Transverse colon (tissue), 4 donors: Measurements from ENCODE around the gene FILIP1L. TPM values are rescaled to one million over a fixed set of nuclear protein-coding genes. Genes with fewer than 3 reads are reported as not detected.

ENCODE experiments used
- DNase-seq: peaks from one replicate; pipeline ENCODE4 v3.0.0-alpha.2; 2019
- H3K27ac ChIP-seq, 4 donors: fragments of 200-600 bp; sonication (generic); 2 replicates each; pipeline ENCODE4 v1.5.1; 2016 to 2018; ENCODE audit warnings: inconsistent platforms in 4 of 4
- H3K27me3 ChIP-seq: fragments of 200-600 bp; sonication (generic); 2 replicates; pipeline ENCODE4 v1.5.1; 2017; ENCODE audit warnings: inconsistent platforms
- H3K36me3 ChIP-seq, 4 donors: fragments of 200-600 bp; sonication (generic); 2 replicates each; pipeline ENCODE4 v1.5.1; 2017 to 2019; ENCODE audit warnings: inconsistent platforms in 4 of 4
- H3K4me1 ChIP-seq, 4 donors: fragments of 200-600 bp; sonication (generic); 2 replicates each; pipeline ENCODE4 v1.5.1; 2017 to 2020; ENCODE audit warnings: inconsistent platforms in 4 of 4
- H3K4me3 ChIP-seq, 4 donors: fragments of 200-600 bp; sonication (generic); 1 replicate in 1 of 4; 2 replicates in 3 of 4; pipeline versions ENCODE4 v1.5.1 to v1.6.1; 2017 to 2019; ENCODE audit warnings: inconsistent platforms in 4 of 4
- H3K9me3 ChIP-seq, 2 donors: fragments of 200-600 bp; sonication (generic); 2 replicates each; pipeline ENCODE4 v1.5.1; 2017 to 2019; ENCODE audit warnings: inconsistent platforms in 2 of 2
- CTCF ChIP-seq, 5 experiments: fragments of 200-600 bp in 3 of 5; fragments of 450-650 bp in 2 of 5; sonication (generic) in 3 of 5; IDR thresholded peaks; 1 replicate in 2 of 5; 2 replicates in 3 of 5; pipeline ENCODE4 v1.5.1; 2016 to 2017; ENCODE audit warnings: antibody characterized with exemption in 5 of 5, inconsistent platforms in 3 of 5, mild to moderate bottlenecking in 2 of 5, moderate library complexity in 1 of 5
- EP300 ChIP-seq: sonication (generic); formaldehyde crosslinking; IDR thresholded peaks from one replicate; pipeline ENCODE4 v1.6.1; 2017; ENCODE audit warnings: antibody characterized with exemption, low read depth
- POLR2A ChIP-seq: fragments of 450-650 bp; IDR thresholded peaks from one replicate; pipeline ENCODE4 v1.6.1; 2016; ENCODE audit warnings: antibody characterized with exemption, mild to moderate bottlenecking, moderate library complexity
- POLR2AphosphoS5 ChIP-seq, 3 donors: sonication (generic); formaldehyde crosslinking; IDR thresholded peaks; one replicate each; pipeline ENCODE4 v1.6.1; 2016; ENCODE audit warnings: antibody characterized with exemption in 3 of 3
- WGBS, 2 donors: methylation state at CpG; one replicate each; pipeline ENCODE4 v1.1.5; 2018; ENCODE audit warnings: low coverage in 1 of 2; 5-methylcytosine and 5-hydroxymethylcytosine counted together
- in situ Hi-C, 4 donors: fragments of 200-750 bp; cut with MboI; loops; one replicate each; pipeline versions ENCODE4 v1.15.0 to v1.15.1; 2017; ENCODE audit warnings: low sequenced_read_pairs in 3 of 4, low pct_ligation_motif_present in 1 of 4, low pct_unique_long_range_greater_than_20kb in 1 of 4
- intact Hi-C: fragments of 100-400 bp; cut with DNase I; formaldehyde crosslinking; loops from one replicate; pipeline ENCODE4 v1.15.1; 2023; ENCODE audit warnings: low total_unique reads
- total RNA-seq, 4 donors: library from RNA; depleted of rRNA; stranded (reverse); fragments of >200 nt; gene quantifications; one replicate each; pipeline ENCODE4 v1.1.0, GENCODE V29; 2016

The FILIP1L gene
- total RNA-seq, 4 donors from 2014 or later = 12.3 to 38.2 (median 26.9) TPM

DNA sequence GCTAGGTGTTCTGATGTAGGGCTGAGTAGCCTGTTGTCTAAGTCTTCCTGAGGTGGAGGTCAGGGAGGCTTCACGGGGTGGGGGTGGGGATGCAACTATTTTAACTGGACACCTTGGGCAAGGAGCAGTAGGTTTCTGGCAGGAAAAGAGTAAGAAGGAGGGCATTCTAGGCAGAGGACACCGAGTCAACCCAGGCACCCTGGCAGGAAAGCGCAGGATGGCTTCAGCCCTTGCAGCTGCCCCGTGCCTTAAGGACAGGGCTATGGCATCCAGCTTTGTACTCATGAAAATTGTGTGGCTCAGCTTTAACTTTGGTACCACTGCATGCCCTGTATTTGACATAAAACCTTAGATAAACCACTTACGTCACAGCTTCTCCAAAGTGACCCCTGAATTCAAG is 6.4 kb upstream of the FILIP1L start:
- no peak for TF ChIP-seq CTCF (IDR thresholded peaks at IDR 0.05)
- intact Hi-C loops = no loop called here
- WGBS, 2 donors = 80 to 95% methylated on average over 3 to 5 of the region's 5 CpGs

DNA sequence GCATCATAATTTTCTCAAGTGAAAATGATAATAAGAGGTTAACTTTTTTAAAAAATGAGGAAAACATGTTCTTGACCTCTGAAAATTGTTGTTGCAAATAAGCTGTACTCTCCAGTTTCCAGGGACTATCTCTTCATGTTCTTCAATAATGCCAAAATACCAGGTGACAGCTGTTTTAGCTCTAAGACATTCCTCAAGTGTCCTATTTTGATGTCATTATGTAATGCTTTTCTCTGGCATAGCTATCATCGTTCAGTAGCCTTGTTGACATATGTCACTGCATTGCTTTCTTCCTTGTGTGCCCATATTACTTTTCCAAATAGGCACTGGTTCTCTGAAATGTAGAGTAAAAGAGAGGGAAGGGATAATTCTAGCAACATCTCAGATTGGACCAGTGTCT is 5.7 kb upstream of the FILIP1L start:
- Histone ChIP-seq H3K27me3 (no peaks in the 10 kb centered on the region), H3K9me3 (no peaks in the 10 kb centered on the region), H3K4me3 (no peak overlapping the region), H3K4me1 (peaks cover 0 to 3% (median 0%) of the 10 kb centered on the region in 4 donors), H3K36me3 (no peaks in the 10 kb centered on the region), H3K27ac (no peak overlapping the region)
- WGBS, 2 donors = 42 to 50% methylated on average over 1 of the region's 1 CpG
- no peak for DNase-seq
- in situ Hi-C loops (no loop called here), intact Hi-C loops (no loop called here)
- TF ChIP-seq EP300 (no peak), POLR2A (no peak), CTCF (IDR thresholded peaks at IDR 0.05) (no peak), POLR2AphosphoS5 (IDR thresholded peaks at IDR 0.05) (no peak)

More for the DNA sequence above, 6.4 kb upstream of the FILIP1L start:
- no peaks in the 10 kb centered on the region for H3K36me3 ChIP-seq
- no peak overlapping the region for H3K4me3 ChIP-seq
- H3K9me3 ChIP-seq = no peaks in the 10 kb centered on the region
- no peak overlapping the region for H3K27ac ChIP-seq
- DNase-seq = no peak
- in situ Hi-C loops = no loop called here
- no peaks in the 10 kb centered on the region for H3K27me3 ChIP-seq
- H3K4me1 ChIP-seq = peaks cover 0 to 8% (median 0%) of the 10 kb centered on the region in 4 donors

DNA sequence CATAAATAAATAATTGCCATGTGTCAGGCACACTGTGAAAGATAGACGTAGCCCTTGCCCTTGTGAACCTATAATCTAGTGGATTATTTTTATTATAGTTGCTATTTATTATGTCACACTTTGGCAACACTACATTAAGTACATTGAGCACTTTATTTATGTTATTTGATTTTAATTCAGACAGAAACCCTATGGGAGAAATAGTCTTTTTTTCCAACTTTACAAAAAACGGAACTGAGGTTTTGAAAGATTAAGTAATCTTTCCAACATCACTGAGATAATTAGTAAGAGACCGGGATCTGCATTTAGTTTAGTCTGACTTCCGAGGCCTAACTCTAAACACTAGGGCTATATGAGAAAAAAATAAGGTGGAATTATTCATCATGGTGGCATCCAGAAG is 2.8 kb upstream of the FILIP1L start:
- H3K4me1 ChIP-seq = no peaks in the 10 kb centered on the region
- in situ Hi-C loops = no loop called here
- no peaks in the 10 kb centered on the region for H3K27me3 ChIP-seq
- TF ChIP-seq CTCF (IDR thresholded peaks at IDR 0.05) (no peak), POLR2A (no peak), POLR2AphosphoS5 (IDR thresholded peaks at IDR 0.05) (no peak), EP300 (no peak)
- H3K36me3 ChIP-seq = no peaks in the 10 kb centered on the region
- no peak overlapping the region for H3K27ac ChIP-seq
- no peak for DNase-seq
- intact Hi-C loops = no loop called here
- H3K4me3 ChIP-seq = no peak overlapping the region
- H3K9me3 ChIP-seq = no peaks in the 10 kb centered on the region
- 88% methylated on average over 4 of the region's 4 CpGs for WGBS, 2 donors

- intact Hi-C loops (no loop called here), in situ Hi-C loops (no loop called here)
- no peak overlapping the region for H3K4me3 ChIP-seq
- H3K36me3 ChIP-seq = no peaks in the 10 kb centered on the region
- no peaks in the 10 kb centered on the region for H3K27me3 ChIP-seq
- H3K27ac ChIP-seq = no peak overlapping the region
- no peak for DNase-seq
- H3K9me3 ChIP-seq = no peaks in the 10 kb centered on the region
- WGBS, 2 donors = 87 to 94% methylated on average over 7 of the region's 7 CpGs
- TF ChIP-seq POLR2AphosphoS5 (IDR thresholded peaks at IDR 0.05) (no peak), POLR2A (no peak), CTCF (IDR thresholded peaks at IDR 0.05) (no peak), EP300 (no peak)
- H3K4me1 ChIP-seq = peaks cover 0 to 5% (median 0%) of the 10 kb centered on the region in 4 donors
These were observed 433 bp downstream of the FILIP1L start for GRCh38 chr3:100113723-100114412.
